ENCODE data around the gene SOX21. TPM values are rescaled to one million over a fixed set of nuclear protein-coding genes. Genes with fewer than 3 reads are reported as not detected.

Gene SOX21
- total RNA-seq, 4 donors from 2014 or later: not detected

DNA sequence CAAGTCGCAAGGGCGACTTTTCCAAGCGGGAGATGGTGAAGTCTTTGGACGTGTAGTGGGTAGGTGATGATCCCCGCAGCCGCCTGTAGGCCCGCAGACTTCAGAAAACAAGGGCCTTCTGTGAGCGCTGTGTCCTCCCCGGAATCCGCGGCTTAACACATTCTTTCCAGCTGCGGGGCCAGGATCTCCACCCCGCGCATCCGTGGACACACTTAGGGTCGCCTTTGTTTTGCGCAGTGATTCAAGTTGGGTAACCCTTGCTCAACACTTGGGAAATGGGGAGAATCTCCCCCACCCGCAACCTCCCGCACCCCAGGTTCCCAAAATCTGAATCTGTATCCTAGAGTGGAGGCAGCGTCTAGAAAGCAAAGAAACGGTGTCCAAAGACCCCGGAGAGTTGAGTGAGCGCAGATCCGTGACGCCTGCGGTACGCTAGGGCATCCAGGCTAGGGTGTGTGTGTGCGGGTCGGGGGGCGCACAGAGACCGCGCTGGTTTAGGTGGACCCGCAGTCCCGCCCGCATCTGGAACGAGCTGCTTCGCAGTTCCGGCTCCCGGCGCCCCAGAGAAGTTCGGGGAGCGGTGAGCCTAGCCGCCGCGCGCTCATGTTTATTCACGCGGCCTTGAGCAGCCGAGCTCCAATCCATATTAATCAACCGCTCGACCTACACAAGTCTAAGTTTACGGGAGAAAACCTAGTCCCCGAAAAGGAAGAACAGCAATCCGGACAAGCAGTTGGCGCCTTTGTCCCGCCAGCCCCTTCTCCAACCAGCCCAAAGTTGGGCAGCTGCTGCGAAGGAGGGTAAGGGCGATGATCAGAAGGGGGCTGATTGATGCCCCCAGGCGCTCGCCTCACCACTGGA, 9.9 kb downstream of the SOX21 start:
- H3K9me3 ChIP-seq: no peaks in the 10 kb centered on the region
- no peaks in the 10 kb centered on the region for H3K36me3 ChIP-seq
- peaks cover 0 to 42% (median 4%) of the 10 kb centered on the region in 4 donors for H3K4me1 ChIP-seq
- WGBS, 2 donors: 7 to 9% methylated on average over 44 to 56 of the region's 60 CpGs
- peaks cover 0 to 96% of the 10 kb centered on the region in 2 donors for H3K27me3 ChIP-seq
- TF ChIP-seq POLR2A (IDR thresholded peaks at IDR 0.05): no peak
- no peak for TF ChIP-seq EP300 (IDR thresholded peaks at IDR 0.05)
- TF ChIP-seq, protein P1, sequence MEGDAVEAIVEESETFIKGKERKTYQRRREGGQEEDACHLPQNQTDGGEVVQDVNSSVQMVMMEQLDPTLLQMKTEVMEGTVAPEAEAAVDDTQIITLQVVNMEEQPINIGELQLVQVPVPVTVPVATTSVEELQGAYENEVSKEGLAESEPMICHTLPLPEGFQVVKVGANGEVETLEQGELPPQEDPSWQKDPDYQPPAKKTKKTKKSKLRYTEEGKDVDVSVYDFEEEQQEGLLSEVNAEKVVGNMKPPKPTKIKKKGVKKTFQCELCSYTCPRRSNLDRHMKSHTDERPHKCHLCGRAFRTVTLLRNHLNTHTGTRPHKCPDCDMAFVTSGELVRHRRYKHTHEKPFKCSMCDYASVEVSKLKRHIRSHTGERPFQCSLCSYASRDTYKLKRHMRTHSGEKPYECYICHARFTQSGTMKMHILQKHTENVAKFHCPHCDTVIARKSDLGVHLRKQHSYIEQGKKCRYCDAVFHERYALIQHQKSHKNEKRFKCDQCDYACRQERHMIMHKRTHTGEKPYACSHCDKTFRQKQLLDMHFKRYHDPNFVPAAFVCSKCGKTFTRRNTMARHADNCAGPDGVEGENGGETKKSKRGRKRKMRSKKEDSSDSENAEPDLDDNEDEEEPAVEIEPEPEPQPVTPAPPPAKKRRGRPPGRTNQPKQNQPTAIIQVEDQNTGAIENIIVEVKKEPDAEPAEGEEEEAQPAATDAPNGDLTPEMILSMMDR (IDR thresholded peaks at IDR 0.05): no peak
- no peak for DNase-seq (ENCODE audit: low spot score in 2 of 2)
- no peak overlapping the region for H3K27ac ChIP-seq
- no peak overlapping the region for H3K4me3 ChIP-seq

DNA sequence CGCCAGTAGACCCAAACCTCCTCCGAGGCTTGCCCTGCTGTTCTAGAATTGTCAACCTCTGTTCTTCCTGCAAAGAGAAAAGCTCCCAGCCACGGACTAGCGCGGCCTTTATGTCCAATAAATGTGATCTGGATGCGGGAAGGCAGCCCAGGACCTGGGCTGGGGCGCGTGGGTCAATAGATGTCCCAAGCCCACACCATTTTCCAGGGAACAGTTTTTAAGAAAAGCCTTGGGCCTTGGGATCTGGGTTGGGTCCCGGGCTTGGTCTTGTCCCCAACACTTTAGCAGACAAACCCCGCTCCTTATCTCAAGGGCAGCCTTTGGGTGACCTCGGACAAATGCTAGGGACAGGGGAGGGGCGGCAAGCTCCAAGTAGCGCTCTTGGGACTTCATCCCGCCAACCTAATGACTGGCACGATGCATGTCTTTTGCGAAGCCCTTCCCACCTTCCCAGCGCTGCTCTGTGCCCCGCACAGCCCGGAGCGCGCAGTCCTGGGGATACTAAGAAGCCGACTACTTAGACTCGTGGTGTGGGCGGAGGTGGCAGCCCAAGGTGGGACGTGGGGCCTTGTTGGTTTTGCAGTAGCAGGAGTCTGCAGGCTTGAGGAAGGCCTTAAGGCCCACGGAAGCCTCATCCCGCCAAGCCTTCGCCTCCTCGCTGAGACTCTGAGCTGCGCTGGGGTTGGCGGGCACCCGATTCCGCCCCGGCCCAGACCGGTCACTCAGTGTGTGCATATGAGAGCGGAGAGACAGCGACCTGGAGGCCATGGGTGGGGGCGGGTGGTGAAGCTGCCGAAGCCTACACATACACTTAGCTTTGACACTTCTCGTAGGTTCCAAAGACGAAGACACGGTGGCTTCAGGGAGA, 10.8 kb downstream of the SOX21 start:
- Histone ChIP-seq H3K4me1 (peaks cover 0 to 35% (median 0%) of the 10 kb centered on the region in 4 donors), H3K27me3 (peaks cover 0 to 87% of the 10 kb centered on the region in 2 donors), H3K9me3 (no peaks in the 10 kb centered on the region), H3K27ac (no peak overlapping the region), H3K36me3 (no peaks in the 10 kb centered on the region), H3K4me3 (no peak overlapping the region)
- 32 to 36% methylated on average over 36 to 41 of the region's 42 CpGs for WGBS, 2 donors
- DNase-seq (ENCODE audit: low spot score in 2 of 2): no peak
- no peak for TF ChIP-seq EP300 (IDR thresholded peaks at IDR 0.05)
- TF ChIP-seq POLR2A (IDR thresholded peaks at IDR 0.05): no peak
- TF ChIP-seq, protein P1 (IDR thresholded peaks at IDR 0.05): no peak

DNA sequence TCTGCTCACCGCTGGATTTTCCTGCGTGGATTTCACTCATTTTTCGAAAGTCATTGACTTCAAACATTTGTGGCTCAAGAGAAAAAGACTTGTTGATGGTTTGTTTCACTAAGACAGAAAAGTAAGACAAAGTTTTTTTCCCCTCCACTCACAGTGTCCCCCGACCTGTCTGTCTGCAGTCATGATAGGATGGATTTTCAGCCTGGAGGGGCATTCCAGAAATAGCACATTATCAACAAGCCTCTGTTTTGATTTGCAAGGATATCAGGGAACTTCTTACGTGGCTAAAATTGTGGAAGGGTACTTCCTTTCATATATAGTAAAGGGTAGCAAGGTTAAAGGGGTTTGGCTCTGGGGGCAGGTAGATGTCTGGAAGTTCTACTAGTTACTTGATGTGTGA, 11.8 kb downstream of the SOX21 start:
- no peak for DNase-seq (ENCODE audit: low spot score in 2 of 2)
- WGBS, 2 donors: 69 to 79% methylated on average over 5 of the region's 5 CpGs
- no peaks in the 10 kb centered on the region for H3K36me3 ChIP-seq
- H3K4me1 ChIP-seq: peaks cover 0 to 26% (median 0%) of the 10 kb centered on the region in 4 donors
- H3K27me3 ChIP-seq: peaks cover 0 to 77% of the 10 kb centered on the region in 2 donors
- H3K9me3 ChIP-seq: no peaks in the 10 kb centered on the region
- TF ChIP-seq EP300 (IDR thresholded peaks at IDR 0.05): no peak
- TF ChIP-seq POLR2A (IDR thresholded peaks at IDR 0.05): no peak
- TF ChIP-seq, protein P1 (IDR thresholded peaks at IDR 0.05): no peak
- H3K4me3 ChIP-seq: no peak overlapping the region
- H3K27ac ChIP-seq: no peak overlapping the region

DNA sequence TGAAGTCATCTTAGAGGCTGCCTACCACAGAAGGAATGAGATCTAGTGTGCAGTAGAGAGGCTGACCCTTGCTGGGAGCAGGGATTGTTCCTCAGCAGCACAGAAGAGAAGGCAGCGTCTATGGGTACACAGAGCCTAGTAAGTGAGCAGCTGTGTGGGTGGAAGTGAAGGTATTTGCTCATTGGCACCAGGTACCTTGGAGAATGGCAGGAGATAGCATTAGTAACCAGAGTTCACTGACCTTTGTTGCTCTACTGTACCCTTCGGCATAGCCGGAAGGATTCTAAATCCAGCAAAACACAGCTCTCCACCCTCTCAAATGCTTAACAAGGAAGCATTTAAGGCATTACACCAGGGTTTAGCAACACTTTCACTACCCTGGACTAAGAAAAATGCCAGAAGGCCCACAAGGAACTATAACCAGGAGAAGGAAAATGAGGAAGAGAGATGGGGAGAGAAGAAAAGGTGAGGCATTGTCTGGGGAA, 12.3 kb downstream of the SOX21 start:
- H3K4me1 ChIP-seq: peaks cover 0 to 21% (median 0%) of the 10 kb centered on the region in 4 donors
- H3K4me3 ChIP-seq: no peak overlapping the region
- 62 to 67% methylated on average over 3 of the region's 3 CpGs for WGBS, 2 donors
- peaks cover 0 to 73% of the 10 kb centered on the region in 2 donors for H3K27me3 ChIP-seq
- no peak for DNase-seq (ENCODE audit: low spot score in 2 of 2)
- TF ChIP-seq EP300 (IDR thresholded peaks at IDR 0.05) (no peak), POLR2A (IDR thresholded peaks at IDR 0.05) (no peak)
- TF ChIP-seq, protein P1 (IDR thresholded peaks at IDR 0.05): no peak
- no peak overlapping the region for H3K27ac ChIP-seq
- H3K36me3 ChIP-seq: no peaks in the 10 kb centered on the region
- no peaks in the 10 kb centered on the region for H3K9me3 ChIP-seq
